ENCODE measurements around the gene ZFYVE28.

DNA sequence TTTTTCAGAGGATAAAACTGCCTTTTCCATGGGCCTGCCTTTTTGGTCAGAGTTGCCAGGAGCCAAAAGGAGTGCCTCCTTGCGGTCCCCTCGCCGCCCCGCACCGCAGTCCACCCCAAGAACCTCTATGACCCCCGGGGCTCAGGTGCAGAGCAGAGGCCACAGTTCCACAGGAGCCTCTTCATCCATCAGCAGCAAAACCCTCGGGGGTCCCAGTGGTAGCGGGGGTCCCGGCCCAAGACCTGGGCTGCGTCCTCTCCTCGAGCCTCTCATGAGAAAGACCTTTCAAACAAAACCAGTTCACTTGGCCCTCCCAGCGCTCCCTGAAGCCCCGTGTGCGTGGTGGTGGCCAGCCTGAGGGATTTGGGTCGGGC is 16.8 kb downstream of the ZFYVE28 start:
- no peak for TF ChIP-seq EZH2 (IDR thresholded peaks at IDR 0.05)
- TF ChIP-seq, protein P1, sequence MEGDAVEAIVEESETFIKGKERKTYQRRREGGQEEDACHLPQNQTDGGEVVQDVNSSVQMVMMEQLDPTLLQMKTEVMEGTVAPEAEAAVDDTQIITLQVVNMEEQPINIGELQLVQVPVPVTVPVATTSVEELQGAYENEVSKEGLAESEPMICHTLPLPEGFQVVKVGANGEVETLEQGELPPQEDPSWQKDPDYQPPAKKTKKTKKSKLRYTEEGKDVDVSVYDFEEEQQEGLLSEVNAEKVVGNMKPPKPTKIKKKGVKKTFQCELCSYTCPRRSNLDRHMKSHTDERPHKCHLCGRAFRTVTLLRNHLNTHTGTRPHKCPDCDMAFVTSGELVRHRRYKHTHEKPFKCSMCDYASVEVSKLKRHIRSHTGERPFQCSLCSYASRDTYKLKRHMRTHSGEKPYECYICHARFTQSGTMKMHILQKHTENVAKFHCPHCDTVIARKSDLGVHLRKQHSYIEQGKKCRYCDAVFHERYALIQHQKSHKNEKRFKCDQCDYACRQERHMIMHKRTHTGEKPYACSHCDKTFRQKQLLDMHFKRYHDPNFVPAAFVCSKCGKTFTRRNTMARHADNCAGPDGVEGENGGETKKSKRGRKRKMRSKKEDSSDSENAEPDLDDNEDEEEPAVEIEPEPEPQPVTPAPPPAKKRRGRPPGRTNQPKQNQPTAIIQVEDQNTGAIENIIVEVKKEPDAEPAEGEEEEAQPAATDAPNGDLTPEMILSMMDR (IDR thresholded peaks at IDR 0.05) = no peak
- no peak for TF ChIP-seq EZH2phosphoT487 (IDR thresholded peaks at IDR 0.05)
